Activated CD4-positive, alpha-beta T cell treated with anti-CD3 and anti-CD28 coated beads, Interleukin-2, amount 50 U/mL, for 4 hours (primary cell): ENCODE measurements around the gene DCAF5.

ENCODE experiments used
- DNase-seq, 2 experiments: peaks; one replicate each; pipeline ENCODE4 v3.0.0-alpha.2; 2020

Gene DCAF5

GRCh38 chr14:69003626-69004025 is 149.3 kb downstream of the DCAF5 start:
- no peak for DNase-seq

- DNase-seq = no peak
These were observed 150.8 kb downstream of the DCAF5 start for GRCh38 chr14:69002069-69002468.

- DNase-seq = no peak
These were observed 151.5 kb downstream of the DCAF5 start for GRCh38 chr14:69001375-69001774.
